K562 (cell line): ENCODE measurements around the gene RASL12. TPM values are rescaled to one million over a fixed set of nuclear protein-coding genes. Genes with fewer than 3 reads are reported as not detected.

Source experiments
- ATAC-seq: fragments of 200-7000 bp; cut with Tn5 transposase; 3 replicates; pipeline ENCODE4 v1.9.1; 2020; ENCODE audit warnings: moderate library complexity
- BruUV-seq: library from RNA; stranded (reverse); fragments of 400-500 nt; replicated peaks from 2 replicates; lab custom pipeline; 2021; lab: Mats Ljungman, UMichigan
- CTCF ChIA-PET: fragments of 300-600 bp; formaldehyde crosslinking; extraction: SDS; loops from one replicate; lab custom pipeline; 2021; ENCODE audit warnings: low intra/inter-chr PET ratio; lab: Yijun Ruan, JAX
- POLR2A ChIA-PET: fragments of 300-600, 350-650 bp; sonication (Branson Sonifier 250); formaldehyde crosslinking; extraction: SDS; loops from one replicate; lab custom pipeline; 2021; ENCODE audit warnings: antibody characterized with exemption, inconsistent platforms; lab: Yijun Ruan, JAX
- DNase-seq, 4 experiments: peaks; one replicate each; pipeline versions ENCODE4 v3.0.0 to v3.0.0-alpha.2; 2011 to 2018; ENCODE audit warnings: low spot score in 3 of 4, mixed read lengths in 3 of 4; ENCODE audit errors: extremely low read depth in 1 of 4
- FAIRE-seq: peaks from 2 replicates; lab custom pipeline; 2011; peaks lifted over from hg19 to GRCh38; lab: Jason Lieb, UNC
- H2AFZ ChIP-seq: 2 replicates; pipeline ENCODE4 v1.6.0; 2011; ENCODE audit warnings: low read depth, low read length, control low read depth, inconsistent platforms
- H3K27ac ChIP-seq: fragments of 200-600 bp; 3 replicates; pipeline ENCODE4 v1.8.0; 2011; ENCODE audit warnings: low read depth, mild to moderate bottlenecking, control low read depth, inconsistent platforms, low read length, moderate library complexity, mixed read lengths; ENCODE audit errors: extremely low read depth
- H3K27me3 ChIP-seq, 2 experiments: fragments of 300-600 bp in 1 of 2; 2 replicates in 1 of 2; 3 replicates in 1 of 2; pipeline versions ENCODE4 v1.6.0 to v1.8.0; 2011; ENCODE audit warnings: inconsistent platforms in 2 of 2, low read length in 2 of 2, mild to moderate bottlenecking in 1 of 2, mixed read lengths in 1 of 2, moderate library complexity in 1 of 2; ENCODE audit not compliant: control insufficient read depth in 2 of 2, insufficient read depth in 2 of 2
- H3K36me3 ChIP-seq: fragments of 300-600 bp; 3 replicates; pipeline ENCODE4 v1.8.0; 2011; ENCODE audit warnings: mild to moderate bottlenecking, low read length, inconsistent platforms; ENCODE audit not compliant: control insufficient read depth, insufficient read depth
- H3K4me1 ChIP-seq, 2 experiments: fragments of 200-600 bp in 1 of 2; replicated peaks in 1 of 2; 2 replicates in 1 of 2; 3 replicates in 1 of 2; pipeline versions ENCODE4 v1.5.1 to v1.8.0; 2011; ENCODE audit warnings: inconsistent platforms in 2 of 2, low read length in 2 of 2, mild to moderate bottlenecking in 1 of 2, mixed read lengths in 1 of 2, moderate library complexity in 1 of 2; ENCODE audit not compliant: control insufficient read depth in 2 of 2, insufficient read depth in 2 of 2
- H3K4me2 ChIP-seq: 2 replicates; pipeline ENCODE4 v1.6.1; 2011; ENCODE audit warnings: low read length, control low read depth, inconsistent platforms, mixed read lengths; ENCODE audit not compliant: insufficient read depth
- H3K4me3 ChIP-seq: fragments of 200-600 bp; sonication (generic), shearing (Covaris generic); 2 replicates; pipeline ENCODE4 v1.5.1; 2016; ENCODE audit warnings: control low read depth, inconsistent platforms
- H3K79me2 ChIP-seq: fragments of 200-600 bp; 3 replicates; pipeline ENCODE4 v1.8.0; 2011; ENCODE audit warnings: low read length, inconsistent platforms; ENCODE audit not compliant: control insufficient read depth, insufficient read depth
- H3K9ac ChIP-seq, 2 experiments: 2 replicates each; pipeline versions ENCODE4 v1.6.0 to v1.6.1; 2011; ENCODE audit warnings: low read depth in 2 of 2, low read length in 2 of 2, control low read depth in 1 of 2, inconsistent platforms in 1 of 2, mild to moderate bottlenecking in 1 of 2, mixed read lengths in 1 of 2; ENCODE audit not compliant: insufficient read depth in 1 of 2
- H3K9me1 ChIP-seq: one replicate; pipeline ENCODE4 v1.6.0; 2011; ENCODE audit warnings: inconsistent platforms, mild to moderate bottlenecking, low read length, moderate library complexity; ENCODE audit not compliant: control insufficient read depth, insufficient read depth
- H3K9me3 ChIP-seq: replicated peaks from 2 replicates; pipeline ENCODE4 v1.5.1; 2011; ENCODE audit warnings: low read depth, low read length, inconsistent platforms; ENCODE audit not compliant: control insufficient read depth, insufficient read depth
- H4K20me1 ChIP-seq: replicated peaks from 2 replicates; pipeline ENCODE4 v1.6.1; 2011; ENCODE audit warnings: low read length, inconsistent platforms, mixed read lengths; ENCODE audit not compliant: control insufficient read depth, insufficient read depth
- BACH1 ChIP-seq: fragments of 200-800 bp; sonication (Bioruptor generic); IDR thresholded peaks from 2 replicates; pipeline ENCODE4 v1.6.1; 2016; ENCODE audit warnings: missing genetic modification characterization, missing compliant biosample characterization
- ELF4 ChIP-seq: fragments of 450-650 bp; formaldehyde crosslinking; IDR thresholded peaks from 2 replicates; pipeline ENCODE4 v1.4.0; 2022; ENCODE audit warnings: missing genetic modification characterization
- FOXA3 ChIP-seq, 2 experiments: fragments of 450-650 bp in 1 of 2; sonication (generic) in 1 of 2; formaldehyde crosslinking; IDR thresholded peaks in 1 of 2; conservative IDR thresholded peaks in 1 of 2; 2 replicates each; pipeline versions ENCODE4 v1.4.0 to v1.8.0; 2020 to 2022; ENCODE audit warnings: mild to moderate bottlenecking in 2 of 2, missing genetic modification reagents in 1 of 2
- HDAC2 ChIP-seq: fragments of 450-650 bp; IDR thresholded peaks from 2 replicates; pipeline ENCODE4 v1.6.1; 2016; ENCODE audit warnings: mild to moderate bottlenecking
- HDAC3 ChIP-seq: fragments of 450-650 bp; IDR thresholded peaks from 2 replicates; pipeline ENCODE4 v1.6.1; 2018; ENCODE audit warnings: borderline replicate concordance, mild to moderate bottlenecking, moderate library complexity; ENCODE audit not compliant: partially characterized antibody
- NCOA4 ChIP-seq: fragments of 450-650 bp; IDR thresholded peaks from 2 replicates; pipeline ENCODE4 v1.6.1; 2018; ENCODE audit warnings: mild to moderate bottlenecking; ENCODE audit not compliant: partially characterized antibody
- NEUROD1 ChIP-seq: fragments of 150-350 bp; IDR thresholded peaks from 2 replicates; pipeline ENCODE4 v1.6.1; 2014; ENCODE audit warnings: borderline replicate concordance, low read length, low read depth; ENCODE audit not compliant: partially characterized antibody
- NR2C2 ChIP-seq, 2 experiments: fragments of 200-800 bp in 1 of 2; sonication (Bioruptor generic) in 1 of 2; sonication (generic) in 1 of 2; formaldehyde crosslinking in 1 of 2; IDR thresholded peaks; 2 replicates each; pipeline versions ENCODE4 v1.6.1 to v1.8.0; 2016 to 2022; ENCODE audit warnings: mild to moderate bottlenecking in 1 of 2, missing compliant biosample characterization in 1 of 2, missing genetic modification characterization in 1 of 2, missing genetic modification reagents in 1 of 2
- NR3C1 ChIP-seq: sonication (generic); formaldehyde crosslinking; IDR thresholded peaks from 2 replicates; pipeline ENCODE4 v1.8.1; 2022; ENCODE audit warnings: missing genetic modification reagents
- ZNF197 ChIP-seq: fragments of 200-800 bp; sonication (Bioruptor generic); IDR thresholded peaks from 2 replicates; pipeline ENCODE4 v1.6.1; 2016; ENCODE audit warnings: low read depth, missing genetic modification characterization, missing compliant biosample characterization
- WGBS: fragments of 100-300 bp; shearing (Covaris generic); methylation state at CpG from one replicate; pipeline ENCODE4 v1.1.6; 2016; ENCODE audit warnings: low coverage, mixed read lengths; ENCODE audit not compliant: insufficient coverage; ENCODE audit errors: missing lambda C conversion rate; 5-methylcytosine and 5-hydroxymethylcytosine counted together
- in situ Hi-C: fragments of 300-500 bp; cut with MboI; formaldehyde crosslinking; loops from 4 replicates; pipeline ENCODE4 v1.15.0; 2018; ENCODE audit warnings: inconsistent platforms, mixed read lengths
- intact Hi-C: fragments of 100-400 bp; cut with micrococcal nuclease; formaldehyde crosslinking; loops from 2 replicates; pipeline ENCODE4 v1.14.2; 2022
- polyA plus RNA-seq, 8 experiments: library from polyadenylated mRNA; depleted of rRNA in 4 of 8; stranded (reverse) in 5 of 8; unstranded in 3 of 8; fragments of >200 nt; fragmentation: Nextera tagmentation in 2 of 8; fragmentation: Illumina TruSeq in 1 of 8; extraction: Ambion mirVana in 2 of 8; extraction: Trizol in 1 of 8; gene quantifications; 2 replicates each; pipeline versions ENCODE4 v1.2.1 to v1.2.3, GENCODE V29; 2011 to 2014; ENCODE audit warnings: inconsistent platforms in 1 of 8, missing spikeins in 1 of 8
- total RNA-seq, 7 experiments: library from RNA; depleted of rRNA in 6 of 7; stranded (reverse); fragments of >200 nt in 6 of 7; fragmentation: Illumina TruSeq in 2 of 7; extraction: Trizol in 2 of 7; gene quantifications; 2 replicates each; pipeline versions ENCODE4 v1.2.1 to v1.2.3, GENCODE V29; 2011 to 2021; ENCODE audit warnings: low replicate concordance in 1 of 7
- TF ChIP-seq, protein P1 (sequence below): fragments of 450-650 bp; IDR thresholded peaks from 2 replicates; pipeline ENCODE4 v1.6.1; 2016
- TF ChIP-seq, protein P2 (sequence below): fragments of 450-650 bp; formaldehyde crosslinking; IDR thresholded peaks from 2 replicates; pipeline ENCODE4 v1.4.0; 2020; ENCODE audit warnings: mild to moderate bottlenecking, moderate library complexity

Gene RASL12
- total and polyA plus RNA-seq, 9 of the 15 experiments (the other 6 are each of a cell fraction or from before 2014, with no cell fraction given) = not detected

DNA sequence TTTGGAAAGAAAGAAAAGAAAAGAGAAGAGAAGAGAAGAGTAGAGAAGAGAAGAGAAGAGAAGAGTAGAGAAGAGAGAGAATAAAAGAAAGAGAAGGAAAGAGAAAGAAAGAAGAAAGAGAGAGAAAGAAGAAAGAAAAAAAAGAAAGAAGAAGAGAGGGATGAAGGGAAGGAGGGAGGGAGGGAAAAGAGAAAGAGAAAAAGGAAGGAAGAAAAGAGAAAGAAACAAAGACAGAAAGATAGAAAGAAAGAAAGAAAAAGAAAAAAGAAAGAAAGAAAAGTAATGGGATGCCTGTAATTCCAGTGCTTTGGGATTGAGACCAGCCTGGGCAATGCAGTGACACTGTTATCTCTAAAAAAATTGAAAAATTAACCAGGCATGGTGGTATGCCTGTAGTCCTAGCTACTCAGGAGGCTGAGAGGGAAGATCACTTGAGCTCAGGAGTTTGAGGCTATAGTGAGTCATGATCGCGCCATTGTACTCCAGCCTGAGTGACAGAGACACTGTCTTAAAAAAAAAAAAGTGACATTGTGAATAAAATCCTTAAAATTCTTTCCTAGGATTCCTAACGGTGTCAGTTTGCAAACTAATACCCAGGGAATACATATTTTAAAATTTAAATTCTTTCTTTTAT is 1.7 kb downstream of the RASL12 start (continued):
- TF ChIP-seq NEUROD1 (no peak), ZNF197 (no peak), HDAC2 (no peak), HDAC3 (no peak)
- TF ChIP-seq, protein P1, sequence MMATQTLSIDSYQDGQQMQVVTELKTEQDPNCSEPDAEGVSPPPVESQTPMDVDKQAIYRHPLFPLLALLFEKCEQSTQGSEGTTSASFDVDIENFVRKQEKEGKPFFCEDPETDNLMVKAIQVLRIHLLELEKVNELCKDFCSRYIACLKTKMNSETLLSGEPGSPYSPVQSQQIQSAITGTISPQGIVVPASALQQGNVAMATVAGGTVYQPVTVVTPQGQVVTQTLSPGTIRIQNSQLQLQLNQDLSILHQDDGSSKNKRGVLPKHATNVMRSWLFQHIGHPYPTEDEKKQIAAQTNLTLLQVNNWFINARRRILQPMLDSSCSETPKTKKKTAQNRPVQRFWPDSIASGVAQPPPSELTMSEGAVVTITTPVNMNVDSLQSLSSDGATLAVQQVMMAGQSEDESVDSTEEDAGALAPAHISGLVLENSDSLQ = peak; percentile 37; the same call in 1 of the 2 replicates

DNA sequence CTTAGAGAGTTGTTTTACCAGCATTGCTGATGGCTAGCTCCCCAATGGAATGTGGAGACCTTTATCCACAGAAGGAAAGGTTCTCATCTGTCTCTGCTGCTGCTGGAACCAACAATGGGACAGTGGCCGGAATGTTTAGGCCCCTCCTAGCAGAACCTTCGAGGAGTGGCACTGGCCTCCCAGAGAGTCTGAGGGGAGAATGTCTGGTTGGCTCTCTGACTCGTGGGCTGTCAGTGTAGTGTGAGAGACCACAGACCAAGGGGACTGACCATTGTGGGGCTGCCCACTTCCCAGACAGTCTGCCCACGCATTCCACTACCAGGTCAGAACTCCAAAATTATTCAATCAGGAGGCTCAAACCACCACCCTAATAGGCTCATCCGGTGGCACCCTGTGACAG is 5.1 kb downstream of the RASL12 start:
- CTCF ChIA-PET = no interaction called here
- no peak for TF ChIP-seq ELF4 (CRISPR knock-in tag)
- TF ChIP-seq NR2C2 (CRISPR knock-in tag; IDR thresholded peaks at IDR 0.05) = no peak
- TF ChIP-seq NR2C2 (tag; IDR thresholded peaks at IDR 0.05) = no peak
- TF ChIP-seq BACH1 (tag) = no peak
- TF ChIP-seq, protein P2, sequence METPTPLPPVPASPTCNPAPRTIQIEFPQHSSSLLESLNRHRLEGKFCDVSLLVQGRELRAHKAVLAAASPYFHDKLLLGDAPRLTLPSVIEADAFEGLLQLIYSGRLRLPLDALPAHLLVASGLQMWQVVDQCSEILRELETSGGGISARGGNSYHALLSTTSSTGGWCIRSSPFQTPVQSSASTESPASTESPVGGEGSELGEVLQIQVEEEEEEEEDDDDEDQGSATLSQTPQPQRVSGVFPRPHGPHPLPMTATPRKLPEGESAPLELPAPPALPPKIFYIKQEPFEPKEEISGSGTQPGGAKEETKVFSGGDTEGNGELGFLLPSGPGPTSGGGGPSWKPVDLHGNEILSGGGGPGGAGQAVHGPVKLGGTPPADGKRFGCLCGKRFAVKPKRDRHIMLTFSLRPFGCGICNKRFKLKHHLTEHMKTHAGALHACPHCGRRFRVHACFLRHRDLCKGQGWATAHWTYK = no peak
- TF ChIP-seq NCOA4 = no peak
- no peak for TF ChIP-seq NR3C1 (CRISPR knock-in tag)
- TF ChIP-seq FOXA3 (CRISPR knock-in tag; conservative IDR thresholded peaks at IDR 0.05 in 1 of 2, IDR thresholded peaks at IDR 0.05 in 1 of 2) = no peak
- TF ChIP-seq, all 486 proteins: peak for 0
- H3K4me1 ChIP-seq = peaks cover 0 to 6% of the 10 kb centered on the region in 2 experiments; a peak in 1 of 5 replicates
- H3K79me2 ChIP-seq = no peaks in the 10 kb centered on the region
- FAIRE-seq (no peak), DNase-seq (no peak), ATAC-seq (no peak)
- no peak overlapping the region for H2AFZ ChIP-seq
- POLR2A ChIA-PET = interaction anchor here (0.7 to 1.2 kb wide), 2 partner anchors 86 to 242 kb away, joined by 3 to 6 read pairs; partner anchors contain the start of gene RNU5B-1
- no peaks in the 10 kb centered on the region for H3K9me1 ChIP-seq
- intact Hi-C loops (no loop called here), in situ Hi-C loops (no loop called here)
- H3K4me3 ChIP-seq = no peak overlapping the region
- H3K9ac ChIP-seq = no peak overlapping the region
- H3K36me3 ChIP-seq = no peaks in the 10 kb centered on the region
- no peaks in the 10 kb centered on the region; the same call in 1 of the 2 replicates for H4K20me1 ChIP-seq
- BruUV-seq = no TSS peak
- H3K4me2 ChIP-seq = no peak overlapping the region
- peaks cover 28 to 68% of the 10 kb centered on the region in 2 experiments for H3K27me3 ChIP-seq
- WGBS = 4% methylated on average over 5 of the region's 5 CpGs
- no peak overlapping the region for H3K27ac ChIP-seq
- no peaks in the 10 kb centered on the region for H3K9me3 ChIP-seq
